ENCODE results near the gene CHTF18. TPM values are rescaled to one million over a fixed set of nuclear protein-coding genes. Genes with fewer than 3 reads are reported as not detected.

CHTF18 gene
- total and polyA plus RNA-seq, 9 of the 15 experiments (the other 6 are each of a cell fraction or from before 2014, with no cell fraction given), result 2.5 to 123 (median 17.0) TPM

DNA sequence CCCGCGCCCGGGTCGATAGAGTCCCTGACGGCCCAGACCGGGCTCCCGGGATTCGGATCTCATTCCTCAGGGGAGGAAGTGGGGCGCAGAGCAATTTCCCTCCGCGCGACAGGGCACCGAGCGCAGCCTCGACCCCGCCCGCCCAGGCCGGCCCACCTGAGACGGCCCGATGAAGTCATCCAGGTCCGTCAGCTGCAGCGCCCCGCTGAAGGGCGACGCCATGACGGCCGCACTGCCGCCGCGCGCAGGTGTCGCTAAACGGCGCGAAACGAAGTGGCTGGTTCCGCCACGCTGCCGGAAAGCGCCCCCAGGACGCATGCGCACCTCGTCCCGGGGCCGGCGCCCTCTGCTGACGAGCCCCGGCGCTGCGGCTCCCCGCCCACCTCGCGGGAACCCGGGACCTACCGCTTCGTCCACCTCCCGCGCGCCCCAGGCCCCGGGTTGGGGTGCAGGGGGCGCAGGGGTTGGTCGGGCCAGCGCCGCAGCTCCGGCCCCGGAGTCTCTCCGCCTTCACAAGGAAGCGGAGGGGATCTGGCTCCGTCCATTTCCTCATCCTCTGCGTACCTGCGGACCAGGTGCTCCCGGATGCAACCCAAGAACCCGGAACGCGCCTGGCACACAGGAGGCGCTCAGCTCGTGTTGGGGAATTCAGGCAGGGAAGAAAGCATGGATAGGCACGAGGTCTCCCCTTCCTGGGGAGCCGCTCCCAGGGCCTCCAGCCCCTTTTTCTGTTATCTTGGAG lies 47.5 kb upstream of the CHTF18 start, which contains the start of gene CIAO3 (continued):
- TF ChIP-seq, protein P1, sequence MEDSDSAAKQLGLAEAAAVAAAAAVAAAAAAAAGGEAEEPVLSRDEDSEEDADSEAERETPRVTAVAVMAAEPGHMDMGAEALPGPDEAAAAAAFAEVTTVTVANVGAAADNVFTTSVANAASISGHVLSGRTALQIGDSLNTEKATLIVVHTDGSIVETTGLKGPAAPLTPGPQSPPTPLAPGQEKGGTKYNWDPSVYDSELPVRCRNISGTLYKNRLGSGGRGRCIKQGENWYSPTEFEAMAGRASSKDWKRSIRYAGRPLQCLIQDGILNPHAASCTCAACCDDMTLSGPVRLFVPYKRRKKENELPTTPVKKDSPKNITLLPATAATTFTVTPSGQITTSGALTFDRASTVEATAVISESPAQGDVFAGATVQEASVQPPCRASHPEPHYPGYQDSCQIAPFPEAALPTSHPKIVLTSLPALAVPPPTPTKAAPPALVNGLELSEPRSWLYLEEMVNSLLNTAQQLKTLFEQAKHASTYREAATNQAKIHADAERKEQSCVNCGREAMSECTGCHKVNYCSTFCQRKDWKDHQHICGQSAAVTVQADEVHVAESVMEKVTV (CRISPR knock-in tag; IDR thresholded peaks at IDR 0.05), result no peak
- peak; percentile 98 for TF ChIP-seq HCFC1 (IDR thresholded peaks at IDR 0.05; ENCODE audit: low read depth, low read length)
- no peak; the same call in 1 of the 2 replicates for TF ChIP-seq TAF7 (tag; IDR thresholded peaks at IDR 0.05)
- TF ChIP-seq, protein P2, sequence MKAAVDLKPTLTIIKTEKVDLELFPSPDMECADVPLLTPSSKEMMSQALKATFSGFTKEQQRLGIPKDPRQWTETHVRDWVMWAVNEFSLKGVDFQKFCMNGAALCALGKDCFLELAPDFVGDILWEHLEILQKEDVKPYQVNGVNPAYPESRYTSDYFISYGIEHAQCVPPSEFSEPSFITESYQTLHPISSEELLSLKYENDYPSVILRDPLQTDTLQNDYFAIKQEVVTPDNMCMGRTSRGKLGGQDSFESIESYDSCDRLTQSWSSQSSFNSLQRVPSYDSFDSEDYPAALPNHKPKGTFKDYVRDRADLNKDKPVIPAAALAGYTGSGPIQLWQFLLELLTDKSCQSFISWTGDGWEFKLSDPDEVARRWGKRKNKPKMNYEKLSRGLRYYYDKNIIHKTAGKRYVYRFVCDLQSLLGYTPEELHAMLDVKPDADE (conservative IDR thresholded peaks at IDR 0.05; ENCODE audit: control insufficient read depth, low read depth, low read length), result peak; percentile 91
- TF ChIP-seq RB1 (IDR thresholded peaks at IDR 0.05; ENCODE audit: low read depth), result peak; percentile 99
- no peak for TF ChIP-seq ZNF445 (CRISPR knock-in tag; IDR thresholded peaks at IDR 0.05; ENCODE audit: low read depth)
- TF ChIP-seq, protein P3, sequence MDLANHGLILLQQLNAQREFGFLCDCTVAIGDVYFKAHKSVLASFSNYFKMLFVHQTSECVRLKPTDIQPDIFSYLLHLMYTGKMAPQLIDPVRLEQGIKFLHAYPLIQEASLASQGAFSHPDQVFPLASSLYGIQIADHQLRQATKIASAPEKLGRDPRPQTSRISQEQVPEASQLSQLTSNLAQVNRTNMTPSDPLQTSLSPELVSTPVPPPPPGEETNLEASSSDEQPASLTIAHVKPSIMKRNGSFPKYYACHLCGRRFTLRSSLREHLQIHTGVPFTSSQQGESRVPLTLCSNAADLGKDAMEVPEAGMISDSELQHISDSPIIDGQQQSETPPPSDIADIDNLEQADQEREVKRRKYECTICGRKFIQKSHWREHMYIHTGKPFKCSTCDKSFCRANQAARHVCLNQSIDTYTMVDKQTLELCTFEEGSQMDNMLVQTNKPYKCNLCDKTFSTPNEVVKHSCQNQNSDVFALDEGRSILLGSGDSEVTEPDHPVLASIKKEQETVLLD (IDR thresholded peaks at IDR 0.05), result peak; percentile 69; the same call in 1 of the 2 replicates
- TF ChIP-seq PHB (CRISPR knock-in tag; IDR thresholded peaks at IDR 0.05), result 0 out of 2 replicates have a peak, but pooled peaks have one; percentile 44
- TF ChIP-seq BHLHE40 (IDR thresholded peaks at IDR 0.05; ENCODE audit: low read length), result peak; percentile 54; the same call in 1 of the 2 replicates
- TF ChIP-seq, protein P4, sequence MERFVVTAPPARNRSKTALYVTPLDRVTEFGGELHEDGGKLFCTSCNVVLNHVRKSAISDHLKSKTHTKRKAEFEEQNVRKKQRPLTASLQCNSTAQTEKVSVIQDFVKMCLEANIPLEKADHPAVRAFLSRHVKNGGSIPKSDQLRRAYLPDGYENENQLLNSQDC (CRISPR knock-in tag; IDR thresholded peaks at IDR 0.05), result peak; percentile 49; the same call in 1 of the 2 replicates
- 0 out of 3 replicates have a peak, but pooled peaks of 1 of the 2 experiments have one; percentile 15 for TF ChIP-seq CBX3 (IDR thresholded peaks at IDR 0.05; ENCODE audit: borderline replicate concordance in 1 of 2, low read length in 2 of 2)
- TF ChIP-seq CREB1 (IDR thresholded peaks at IDR 0.05), result peak; percentile 97
- peak; percentile 96 for TF ChIP-seq CREB1 (CRISPR knock-in tag; IDR thresholded peaks at IDR 0.05)
- TF ChIP-seq, protein P5, sequence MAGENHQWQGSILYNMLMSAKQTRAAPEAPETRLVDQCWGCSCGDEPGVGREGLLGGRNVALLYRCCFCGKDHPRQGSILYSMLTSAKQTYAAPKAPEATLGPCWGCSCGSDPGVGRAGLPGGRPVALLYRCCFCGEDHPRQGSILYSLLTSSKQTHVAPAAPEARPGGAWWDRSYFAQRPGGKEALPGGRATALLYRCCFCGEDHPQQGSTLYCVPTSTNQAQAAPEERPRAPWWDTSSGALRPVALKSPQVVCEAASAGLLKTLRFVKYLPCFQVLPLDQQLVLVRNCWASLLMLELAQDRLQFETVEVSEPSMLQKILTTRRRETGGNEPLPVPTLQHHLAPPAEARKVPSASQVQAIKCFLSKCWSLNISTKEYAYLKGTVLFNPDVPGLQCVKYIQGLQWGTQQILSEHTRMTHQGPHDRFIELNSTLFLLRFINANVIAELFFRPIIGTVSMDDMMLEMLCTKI (IDR thresholded peaks at IDR 0.05; ENCODE audit: partially characterized antibody), result no peak
- TF ChIP-seq ZNF644 (tag; IDR thresholded peaks at IDR 0.05; ENCODE audit: low read depth), result no peak
- TF ChIP-seq ZNF224 (CRISPR knock-in tag; IDR thresholded peaks at IDR 0.05), result no peak
- no peak for TF ChIP-seq MTA2 (IDR thresholded peaks at IDR 0.05; ENCODE audit: low read depth)
- TF ChIP-seq SP2 (IDR thresholded peaks at IDR 0.05; ENCODE audit: extremely low read depth, low read depth, low read length, poor library complexity, severe bottlenecking), result no peak
- no peak for TF ChIP-seq HOXB6 (CRISPR knock-in tag; IDR thresholded peaks at IDR 0.05; ENCODE audit: borderline replicate concordance)
- no peak for TF ChIP-seq ZBTB8A (IDR thresholded peaks at IDR 0.05; ENCODE audit: partially characterized antibody)
- no peak for TF ChIP-seq ZFP30 (CRISPR knock-in tag; IDR thresholded peaks at IDR 0.05; ENCODE audit: borderline replicate concordance)
